T-helper 1 cell (primary cell): ENCODE data around the gene CADM1.

Source experiments
- DNase-seq, 5 donors: peaks; one replicate each; pipeline ENCODE4 v3.0.0-alpha.2; 2012 to 2020

CADM1 gene

GRCh38 chr11:115439969-115440540 is 64.2 kb downstream of the CADM1 start:
- no peak for DNase-seq

GRCh38 chr11:115439385-115439784 is 64.8 kb downstream of the CADM1 start:
- no peak for DNase-seq

GRCh38 chr11:115437902-115438575 is 66.2 kb downstream of the CADM1 start:
- no peak for DNase-seq

GRCh38 chr11:115430345-115430744 is 73.9 kb downstream of the CADM1 start:
- DNase-seq = no peak

- no peak for DNase-seq
These were observed 75.9 kb downstream of the CADM1 start for GRCh38 chr11:115428306-115428705.

GRCh38 chr11:115425816-115426215 is 78.4 kb downstream of the CADM1 start:
- DNase-seq = no peak

- no peak for DNase-seq
These were observed 79.0 kb downstream of the CADM1 start for GRCh38 chr11:115425250-115425649.

GRCh38 chr11:115423728-115424459 is 80.3 kb downstream of the CADM1 start:
- no peak for DNase-seq

- DNase-seq = no peak
These were observed 82.1 kb downstream of the CADM1 start for GRCh38 chr11:115421992-115422689.

GRCh38 chr11:115421352-115421991 is 82.7 kb downstream of the CADM1 start:
- no peak for DNase-seq

GRCh38 chr11:115420505-115420904 is 83.7 kb downstream of the CADM1 start:
- DNase-seq = no peak

- no peak for DNase-seq
These were observed 85.6 kb downstream of the CADM1 start for GRCh38 chr11:115418626-115419025.

- no peak for DNase-seq
These were observed 86.1 kb downstream of the CADM1 start for GRCh38 chr11:115418081-115418480.

GRCh38 chr11:115411120-115411519 is 93.1 kb downstream of the CADM1 start:
- no peak for DNase-seq

GRCh38 chr11:115409691-115410220 is 94.5 kb downstream of the CADM1 start:
- DNase-seq = no peak

GRCh38 chr11:115409116-115409670 is 95.0 kb downstream of the CADM1 start:
- no peak for DNase-seq

- no peak for DNase-seq
These were observed 95.9 kb downstream of the CADM1 start for GRCh38 chr11:115408036-115408921.

GRCh38 chr11:115407496-115407895 is 96.7 kb downstream of the CADM1 start:
- DNase-seq = no peak

GRCh38 chr11:115406404-115406803 is 97.8 kb downstream of the CADM1 start:
- DNase-seq = no peak

GRCh38 chr11:115398333-115399080 is 105.7 kb downstream of the CADM1 start:
- DNase-seq = no peak

- no peak for DNase-seq
These were observed 107.7 kb downstream of the CADM1 start for GRCh38 chr11:115396533-115396932.
